IMR-90 (cell line): ENCODE data around the gene MDFI.

Experiments used
- BHLHE40 ChIP-seq: fragments of 150-350 bp; IDR thresholded peaks from 2 replicates; pipeline ENCODE4 v1.6.1; 2016; ENCODE audit warnings: mild to moderate bottlenecking, low read depth, low read length
- CEBPB ChIP-seq: IDR thresholded peaks from 2 replicates; pipeline ENCODE4 v1.6.1; 2012; ENCODE audit warnings: low read depth, low read length, improper control_type of control experiment
- CHD1 ChIP-seq: IDR thresholded peaks from 2 replicates; pipeline ENCODE4 v1.6.1; 2012; ENCODE audit warnings: low read depth, low read length, improper control_type of control experiment
- MAFK ChIP-seq: IDR thresholded peaks from 2 replicates; pipeline ENCODE4 v1.6.1; 2012; ENCODE audit warnings: low read depth, low read length, improper control_type of control experiment
- MAZ ChIP-seq: IDR thresholded peaks from 2 replicates; pipeline ENCODE4 v1.6.1; 2012; ENCODE audit warnings: low read depth, mild to moderate bottlenecking, low read length, improper control_type of control experiment, moderate library complexity, borderline replicate concordance
- MXI1 ChIP-seq: IDR thresholded peaks from 2 replicates; pipeline ENCODE4 v1.6.1; 2012; ENCODE audit warnings: low read depth, mild to moderate bottlenecking, low read length, moderate library complexity, borderline replicate concordance
- POLR2A ChIP-seq: IDR thresholded peaks from 2 replicates; pipeline ENCODE4 v1.6.1; 2012; ENCODE audit warnings: mild to moderate bottlenecking, low read depth, low read length
- RAD21 ChIP-seq: IDR thresholded peaks from 2 replicates; pipeline ENCODE4 v1.6.1; 2012; ENCODE audit warnings: low read length, improper control_type of control experiment
- RCOR1 ChIP-seq: IDR thresholded peaks from 2 replicates; pipeline ENCODE4 v1.6.1; 2012; ENCODE audit warnings: mild to moderate bottlenecking, low read length, improper control_type of control experiment; ENCODE audit not compliant: insufficient replicate concordance
- RFX5 ChIP-seq: IDR thresholded peaks from 2 replicates; pipeline ENCODE4 v1.8.0; 2012; ENCODE audit warnings: low read depth, mild to moderate bottlenecking, low read length, moderate library complexity
- SMC3 ChIP-seq: fragments of 150-350 bp; IDR thresholded peaks from 2 replicates; pipeline ENCODE4 v1.6.1; 2016; ENCODE audit warnings: low read depth, mild to moderate bottlenecking, antibody characterized with exemption, low read length, moderate library complexity
- TF ChIP-seq, protein P1 (sequence below): conservative IDR thresholded peaks from 2 replicates; pipeline ENCODE4 v1.5.1; 2012; ENCODE audit warnings: mild to moderate bottlenecking, low read depth, low read length, improper control_type of control experiment
- TF ChIP-seq, protein P2 (sequence below): fragments of 150-350 bp; IDR thresholded peaks from 2 replicates; pipeline ENCODE4 v1.6.1; 2016; ENCODE audit warnings: low read depth, mild to moderate bottlenecking, low read length, moderate library complexity, borderline replicate concordance
- TF ChIP-seq, protein P3 (sequence below): fragments of 150-350 bp; IDR thresholded peaks from 2 replicates; pipeline ENCODE4 v1.6.1; 2017; ENCODE audit warnings: mild to moderate bottlenecking, antibody characterized with exemption, low read length, low read depth

DNA sequence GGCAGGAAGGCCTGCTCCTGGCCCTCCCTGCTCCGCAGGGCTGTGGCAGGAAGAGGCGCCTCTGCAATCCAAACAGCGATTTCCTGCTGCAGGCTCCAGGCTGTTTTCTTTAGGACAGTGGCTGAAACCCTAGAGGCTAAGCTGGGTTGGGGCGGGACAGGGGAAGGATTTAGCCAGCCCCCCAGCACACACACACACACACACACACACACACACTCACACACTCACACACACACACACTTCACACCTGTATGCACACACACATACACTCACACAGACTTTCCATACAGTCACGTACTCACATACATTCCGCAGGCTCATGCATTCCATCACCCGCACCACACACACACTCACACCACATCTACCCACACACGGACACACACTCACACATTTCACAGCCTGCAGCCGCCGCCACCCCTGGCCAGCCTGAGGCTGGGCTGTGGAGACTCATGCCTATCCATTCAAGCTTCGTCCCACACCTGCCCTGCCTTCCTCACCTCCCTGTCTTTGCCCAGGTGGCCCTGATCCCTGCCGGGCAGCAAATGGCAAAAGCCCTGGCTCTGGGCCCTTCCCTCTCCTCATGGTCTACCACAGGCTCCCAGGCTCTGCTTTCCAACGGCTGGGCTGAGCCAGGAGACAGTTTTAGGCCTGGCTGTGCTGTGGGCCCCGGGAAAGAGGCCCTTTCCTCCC lies 17.9 kb downstream of the MDFI start:
- TF ChIP-seq, protein P1, sequence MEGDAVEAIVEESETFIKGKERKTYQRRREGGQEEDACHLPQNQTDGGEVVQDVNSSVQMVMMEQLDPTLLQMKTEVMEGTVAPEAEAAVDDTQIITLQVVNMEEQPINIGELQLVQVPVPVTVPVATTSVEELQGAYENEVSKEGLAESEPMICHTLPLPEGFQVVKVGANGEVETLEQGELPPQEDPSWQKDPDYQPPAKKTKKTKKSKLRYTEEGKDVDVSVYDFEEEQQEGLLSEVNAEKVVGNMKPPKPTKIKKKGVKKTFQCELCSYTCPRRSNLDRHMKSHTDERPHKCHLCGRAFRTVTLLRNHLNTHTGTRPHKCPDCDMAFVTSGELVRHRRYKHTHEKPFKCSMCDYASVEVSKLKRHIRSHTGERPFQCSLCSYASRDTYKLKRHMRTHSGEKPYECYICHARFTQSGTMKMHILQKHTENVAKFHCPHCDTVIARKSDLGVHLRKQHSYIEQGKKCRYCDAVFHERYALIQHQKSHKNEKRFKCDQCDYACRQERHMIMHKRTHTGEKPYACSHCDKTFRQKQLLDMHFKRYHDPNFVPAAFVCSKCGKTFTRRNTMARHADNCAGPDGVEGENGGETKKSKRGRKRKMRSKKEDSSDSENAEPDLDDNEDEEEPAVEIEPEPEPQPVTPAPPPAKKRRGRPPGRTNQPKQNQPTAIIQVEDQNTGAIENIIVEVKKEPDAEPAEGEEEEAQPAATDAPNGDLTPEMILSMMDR = no peak
- no peak for TF ChIP-seq POLR2A
- TF ChIP-seq MAZ = no peak
- TF ChIP-seq, protein P2, sequence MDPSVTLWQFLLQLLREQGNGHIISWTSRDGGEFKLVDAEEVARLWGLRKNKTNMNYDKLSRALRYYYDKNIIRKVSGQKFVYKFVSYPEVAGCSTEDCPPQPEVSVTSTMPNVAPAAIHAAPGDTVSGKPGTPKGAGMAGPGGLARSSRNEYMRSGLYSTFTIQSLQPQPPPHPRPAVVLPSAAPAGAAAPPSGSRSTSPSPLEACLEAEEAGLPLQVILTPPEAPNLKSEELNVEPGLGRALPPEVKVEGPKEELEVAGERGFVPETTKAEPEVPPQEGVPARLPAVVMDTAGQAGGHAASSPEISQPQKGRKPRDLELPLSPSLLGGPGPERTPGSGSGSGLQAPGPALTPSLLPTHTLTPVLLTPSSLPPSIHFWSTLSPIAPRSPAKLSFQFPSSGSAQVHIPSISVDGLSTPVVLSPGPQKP = no peak
- TF ChIP-seq SMC3 = no peak
- no peak for TF ChIP-seq MXI1
- TF ChIP-seq RCOR1 = no peak
- no peak for TF ChIP-seq CEBPB
- TF ChIP-seq, protein P3, sequence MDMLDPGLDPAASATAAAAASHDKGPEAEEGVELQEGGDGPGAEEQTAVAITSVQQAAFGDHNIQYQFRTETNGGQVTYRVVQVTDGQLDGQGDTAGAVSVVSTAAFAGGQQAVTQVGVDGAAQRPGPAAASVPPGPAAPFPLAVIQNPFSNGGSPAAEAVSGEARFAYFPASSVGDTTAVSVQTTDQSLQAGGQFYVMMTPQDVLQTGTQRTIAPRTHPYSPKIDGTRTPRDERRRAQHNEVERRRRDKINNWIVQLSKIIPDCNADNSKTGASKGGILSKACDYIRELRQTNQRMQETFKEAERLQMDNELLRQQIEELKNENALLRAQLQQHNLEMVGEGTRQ = no peak
- TF ChIP-seq RAD21 = no peak
- no peak for TF ChIP-seq CHD1
- TF ChIP-seq MAFK = no peak
- TF ChIP-seq RFX5 = no peak
- TF ChIP-seq BHLHE40 = peak; percentile 20; the same call in 1 of the 2 replicates
